Ovary (tissue), 9 donors: ENCODE results near the gene LRFN4. TPM values are rescaled to one million over a fixed set of nuclear protein-coding genes. Genes with fewer than 3 reads are reported as not detected.

Experiments used
- DNase-seq, 5 donors: peaks; one replicate each; pipeline ENCODE4 v3.0.0-alpha.2; 2019 to 2020
- H3K27ac ChIP-seq, 2 donors: fragments of 200-600 bp; one replicate each; pipeline versions ENCODE4 v1.5.1 to v1.8.0; 2019 to 2022
- H3K27me3 ChIP-seq: fragments of 200-600 bp; one replicate; pipeline ENCODE4 v1.8.0; 2022
- H3K36me3 ChIP-seq: fragments of 200-600 bp; sonication (generic); one replicate; pipeline ENCODE4 v1.5.1; 2019
- H3K4me1 ChIP-seq: one replicate; pipeline ENCODE4 v1.8.1; 2013; ENCODE audit warnings: mild to moderate bottlenecking, moderate library complexity; ENCODE audit not compliant: insufficient read depth
- H3K4me3 ChIP-seq: fragments of 200-600 bp; sonication (generic); one replicate; pipeline ENCODE4 v1.5.1; 2017
- H3K9me3 ChIP-seq, 2 donors: fragments of 200-600 bp in 1 of 2; sonication (generic) in 1 of 2; one replicate each; pipeline versions ENCODE4 v1.5.1 to v1.8.1; 2013 to 2019; ENCODE audit warnings: mild to moderate bottlenecking in 1 of 2, moderate library complexity in 1 of 2
- CTCF ChIP-seq, 3 donors: fragments of 450-650 bp in 2 of 3; fragments of 200-600 bp in 1 of 3; IDR thresholded peaks; one replicate each; pipeline versions ENCODE4 v1.5.1 to v1.8.0; 2016 to 2022; ENCODE audit warnings: antibody characterized with exemption in 3 of 3, mild to moderate bottlenecking in 1 of 3
- EP300 ChIP-seq: sonication (generic); formaldehyde crosslinking; IDR thresholded peaks from one replicate; pipeline ENCODE4 v1.6.1; 2017; ENCODE audit warnings: antibody characterized with exemption
- POLR2A ChIP-seq: fragments of 450-650 bp; IDR thresholded peaks from one replicate; pipeline ENCODE4 v1.6.1; 2017; ENCODE audit warnings: antibody characterized with exemption, mild to moderate bottlenecking, moderate library complexity
- WGBS, 3 donors: extraction: QIAGEN DNeasy Blood & Tissue Kit in 1 of 3; methylation state at CpG; one replicate each; pipeline versions ENCODE4 v1.1.5 to v1.1.7; 2013 to 2017; 5-methylcytosine and 5-hydroxymethylcytosine counted together
- intact Hi-C, 4 donors: fragments of 100-400 bp; cut with DNase I; formaldehyde crosslinking; loops; one replicate each; pipeline versions ENCODE4 v1.11.0 to v1.15.1; 2022 to 2023
- polyA plus RNA-seq, 2 donors: library from polyadenylated mRNA; stranded (reverse); fragments of 200-250 nt in 1 of 2; fragments of 350-450 nt in 1 of 2; fragmentation: Illumina TruSeq in 1 of 2; extraction: RNeasy Lipid Tissue Mini Kit (QIAGEN cat#74804) in 1 of 2; gene quantifications; one replicate each; pipeline ENCODE4 v1.2.3, GENCODE V29; 2013 to 2014
- total RNA-seq, 7 donors: library from RNA; depleted of rRNA in 2 of 7; stranded (reverse); fragments of >200 nt in 2 of 7; fragmentation: NEBNext Ultra II Directional in 3 of 7; extraction: Animal tissue kit (Norgen Biotek cat#: 25700) in 3 of 7; gene quantifications; one replicate each; pipeline versions ENCODE4 v1.1.0 to v1.2.4, GENCODE V29; 2016 to 2023
- donor health status: DM: no; HTN: no; CAD: no; lungs with moderate emphysema.
- donor health status: DM: no; HTN: no; CAD: no.
- donor health status: Bipolar disorder and iron deficiency.
- donor health status: DM: yes; HTN: yes; CAD: no.
- donor health status: DM: no; HTN: no; CAD: no.
- donor health status: DM: yes; HTN: yes; CAD: no.

LRFN4 gene
- total and polyA plus RNA-seq, 9 donors = 1.3 to 18.1 (median 9.3) TPM; not detected in 1

- DNase-seq = no peak
- Histone ChIP-seq H3K4me1 (peaks cover 18% of the 10 kb centered on the region), H3K36me3 (no peaks in the 10 kb centered on the region), H3K9me3 (no peaks in the 10 kb centered on the region), H3K4me3 (no peak overlapping the region), H3K27me3 (no peaks in the 10 kb centered on the region), H3K27ac (no peak overlapping the region)
- intact Hi-C loops = no loop called here
- 74 to 91% (median 91%) methylated on average over 15 of the region's 15 CpGs for WGBS, 3 donors
- TF ChIP-seq POLR2A (no peak), CTCF (IDR thresholded peaks at IDR 0.05) (no peak), EP300 (no peak)
Observed at GRCh38 chr11:66902486-66903177, 45.8 kb downstream of the LRFN4 start.

GRCh38 chr11:66904055-66904454, 47.2 kb downstream of the LRFN4 start:
- intact Hi-C loops = no loop called here
- H3K4me1 ChIP-seq = peaks cover 25% of the 10 kb centered on the region
- H3K36me3 ChIP-seq = no peaks in the 10 kb centered on the region
- no peak overlapping the region for H3K27ac ChIP-seq
- TF ChIP-seq POLR2A (no peak), CTCF (IDR thresholded peaks at IDR 0.05) (no peak), EP300 (no peak)
- DNase-seq = no peak
- no peaks in the 10 kb centered on the region for H3K27me3 ChIP-seq
- H3K9me3 ChIP-seq = no peaks in the 10 kb centered on the region
- no peak overlapping the region for H3K4me3 ChIP-seq
- 85 to 97% (median 96%) methylated on average over 3 of the region's 3 CpGs for WGBS, 3 donors

GRCh38 chr11:66904561-66904960, 47.7 kb downstream of the LRFN4 start:
- no peak for DNase-seq
- no peak overlapping the region for H3K27ac ChIP-seq
- H3K9me3 ChIP-seq = no peaks in the 10 kb centered on the region
- WGBS, 3 donors = 86 to 89% (median 87%) methylated on average over 6 of the region's 6 CpGs
- H3K4me1 ChIP-seq = peaks cover 25% of the 10 kb centered on the region
- no peaks in the 10 kb centered on the region for H3K36me3 ChIP-seq
- H3K4me3 ChIP-seq = no peak overlapping the region
- H3K27me3 ChIP-seq = no peaks in the 10 kb centered on the region
- intact Hi-C loops = no loop called here
- TF ChIP-seq CTCF (IDR thresholded peaks at IDR 0.05) = no peak
- TF ChIP-seq EP300 = no peak
- no peak for TF ChIP-seq POLR2A

- 81 to 87% (median 86%) methylated on average over 8 of the region's 8 CpGs for WGBS, 3 donors
- intact Hi-C loops = no loop called here
- Histone ChIP-seq H3K27ac (no peak overlapping the region), H3K4me3 (no peak overlapping the region), H3K9me3 (no peaks in the 10 kb centered on the region), H3K27me3 (no peaks in the 10 kb centered on the region), H3K4me1 (peaks cover 25% of the 10 kb centered on the region), H3K36me3 (no peaks in the 10 kb centered on the region)
- no peak for TF ChIP-seq CTCF (IDR thresholded peaks at IDR 0.05)
- no peak for TF ChIP-seq EP300
- TF ChIP-seq POLR2A = no peak
- no peak for DNase-seq
Observed at GRCh38 chr11:66904981-66905521, 48.2 kb downstream of the LRFN4 start.
